ENCODE measurements around the gene ZCCHC14.
"Not testable (repeated sequence)": the region's sequence is repeated elsewhere in the genome, so short reads cannot be mapped to it uniquely, and the experiment has no call there.

ZCCHC14 gene

GRCh38 chr16:87524407-87524806, 31.6 kb upstream of the ZCCHC14 start:
- DNase-seq, result no peak

- not testable (repeated sequence) for DNase-seq
Observed at GRCh38 chr16:87523605-87524004, 30.8 kb upstream of the ZCCHC14 start.

- DNase-seq, result not testable (repeated sequence)
Observed at GRCh38 chr16:87521764-87522163, 28.9 kb upstream of the ZCCHC14 start.

- peak; percentile 47 for DNase-seq
Observed at GRCh38 chr16:87519170-87519569, 26.3 kb upstream of the ZCCHC14 start.

- not testable (repeated sequence) for DNase-seq
Observed at GRCh38 chr16:87518430-87519051, 25.7 kb upstream of the ZCCHC14 start.

GRCh38 chr16:87517610-87518429, 25.0 kb upstream of the ZCCHC14 start:
- peak; percentile 41 for DNase-seq

GRCh38 chr16:87516361-87516760, 23.5 kb upstream of the ZCCHC14 start:
- DNase-seq, result no peak

- DNase-seq, result no peak
Observed at GRCh38 chr16:87515475-87516330, 22.9 kb upstream of the ZCCHC14 start.

- not testable (repeated sequence) for DNase-seq
Observed at GRCh38 chr16:87509778-87510177, 17.0 kb upstream of the ZCCHC14 start.

GRCh38 chr16:87507351-87508069, 14.7 kb upstream of the ZCCHC14 start:
- no peak for DNase-seq

GRCh38 chr16:87506423-87507350, 13.9 kb upstream of the ZCCHC14 start:
- no peak for DNase-seq

GRCh38 chr16:87505834-87506233, 13.0 kb upstream of the ZCCHC14 start:
- DNase-seq, result no peak

- not testable (repeated sequence) for DNase-seq
Observed at GRCh38 chr16:87503232-87503937, 10.6 kb upstream of the ZCCHC14 start.

- DNase-seq, result no peak
Observed at GRCh38 chr16:87502308-87502969, 9.6 kb upstream of the ZCCHC14 start.

- no peak for DNase-seq
Observed at GRCh38 chr16:87501117-87501516, 8.3 kb upstream of the ZCCHC14 start.

- DNase-seq, result peak; percentile 91
Observed at GRCh38 chr16:87499189-87499486, 6.3 kb upstream of the ZCCHC14 start.

- DNase-seq, result no peak
Observed at GRCh38 chr16:87498324-87499188, 5.7 kb upstream of the ZCCHC14 start.

- not testable (repeated sequence) for DNase-seq
Observed at GRCh38 chr16:87497767-87498290, 5.0 kb upstream of the ZCCHC14 start.

All from fibroblast of skin of scalp (primary cell).